OCI-LY7 (cell line): ENCODE results near the gene SH3BP1.

ENCODE experiments used
- CTCF ChIP-seq: fragments of 200-600 bp; sonication (generic); conservative IDR thresholded peaks from 2 replicates; pipeline ENCODE4 v1.5.1; 2014; ENCODE audit warnings: mild to moderate bottlenecking, antibody characterized with exemption, low read length, moderate library complexity, mixed read lengths
- EZH2phosphoT487 ChIP-seq: fragments of 200-600 bp; sonication (generic); IDR thresholded peaks from 2 replicates; pipeline ENCODE4 v1.6.1; 2018; ENCODE audit warnings: low read depth, borderline replicate concordance, mild to moderate bottlenecking, mixed run types, antibody characterized with exemption, low read length, moderate library complexity, mixed read lengths

- TF ChIP-seq EZH2phosphoT487 (no peak), CTCF (peak; percentile 29; the same call in 1 of the 2 replicates)
These were observed 32.9 kb downstream of the SH3BP1 start for GRCh38 chr22:37672206-37672919.
